ENCODE data around the gene ACTN2.

Gene ACTN2

DNA sequence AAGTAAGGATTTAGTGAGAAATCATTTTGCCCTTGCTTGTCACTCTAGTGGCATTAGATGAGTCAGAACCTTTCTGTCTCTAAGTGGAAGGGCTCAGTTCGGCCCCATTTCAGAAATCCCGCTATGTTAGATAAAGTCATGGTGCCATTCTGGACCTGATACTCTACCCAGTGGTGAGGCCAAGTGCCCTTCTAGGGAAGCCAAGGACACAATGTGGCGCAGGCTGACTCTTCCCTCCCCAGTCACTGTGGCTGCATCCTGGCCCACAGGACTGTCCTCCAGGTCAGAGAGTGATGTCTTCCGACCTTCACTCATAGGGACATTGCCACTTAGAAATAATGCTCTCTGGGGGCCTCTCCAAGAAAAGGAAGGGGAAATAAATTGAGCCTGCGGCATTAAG lies 60.5 kb downstream of the ACTN2 start:
- Histone ChIP-seq H3K36me3 (ENCODE audit: insufficient read depth, low read length) (no peaks in the 10 kb centered on the region), H3K9ac (ENCODE audit: low read depth, low read length) (no peak overlapping the region), H3K27me3 (ENCODE audit: control insufficient read depth, insufficient read depth, low read length) (no peaks in the 10 kb centered on the region)

DNA sequence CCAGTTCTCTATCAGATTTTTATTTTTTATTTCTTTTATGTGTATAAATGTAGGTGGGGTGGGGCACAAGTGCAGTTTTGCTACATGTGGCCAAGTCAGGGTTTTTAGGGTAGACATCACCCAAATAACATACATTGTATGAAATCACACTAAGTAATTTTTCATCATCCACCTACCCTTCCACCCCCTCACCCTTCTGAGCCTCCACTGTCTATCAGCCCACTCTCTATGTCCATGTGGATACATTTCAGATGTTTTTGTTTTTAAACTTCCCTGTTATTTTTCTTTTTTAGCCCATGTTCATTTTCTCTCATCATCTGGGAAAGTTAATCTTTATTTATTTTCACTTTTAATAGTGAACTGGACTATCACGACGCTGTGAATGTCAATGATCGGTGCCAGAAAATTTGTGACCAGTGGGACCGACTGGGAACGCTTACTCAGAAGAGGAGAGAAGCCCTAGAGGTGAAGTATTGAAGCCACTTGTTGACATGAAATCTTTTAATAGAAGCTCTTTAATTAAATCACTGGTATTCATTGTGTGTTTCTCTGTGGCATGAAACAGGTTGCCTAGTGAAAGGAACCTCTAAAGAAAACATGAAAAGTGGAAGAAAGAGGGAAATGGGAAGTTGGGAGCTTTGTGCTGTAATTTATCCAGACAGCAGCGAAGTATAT lies 61.1 kb downstream of the ACTN2 start:
- Histone ChIP-seq H3K27me3 (ENCODE audit: control insufficient read depth, insufficient read depth, low read length) (no peaks in the 10 kb centered on the region), H3K4me1 (ENCODE audit: control insufficient read depth, insufficient read depth, low read length) (no peaks in the 10 kb centered on the region), H3K9me3 (replicated peaks; ENCODE audit: low read length) (no peaks in the 10 kb centered on the region), H3K4me2 (ENCODE audit: low read length) (no peak overlapping the region), H3K36me3 (ENCODE audit: insufficient read depth, low read length) (no peaks in the 10 kb centered on the region), H3K9ac (ENCODE audit: low read depth, low read length) (no peak overlapping the region), H3K4me3 (ENCODE audit: low read length) (no peak overlapping the region)

More for the DNA sequence above, 60.5 kb downstream of the ACTN2 start:
- Histone ChIP-seq H3K9me3 (replicated peaks; ENCODE audit: low read length) (no peaks in the 10 kb centered on the region), H3K4me3 (ENCODE audit: low read length) (no peak overlapping the region), H3K4me1 (ENCODE audit: control insufficient read depth, insufficient read depth, low read length) (no peaks in the 10 kb centered on the region), H3K4me2 (ENCODE audit: low read length) (no peak overlapping the region)

DNA sequence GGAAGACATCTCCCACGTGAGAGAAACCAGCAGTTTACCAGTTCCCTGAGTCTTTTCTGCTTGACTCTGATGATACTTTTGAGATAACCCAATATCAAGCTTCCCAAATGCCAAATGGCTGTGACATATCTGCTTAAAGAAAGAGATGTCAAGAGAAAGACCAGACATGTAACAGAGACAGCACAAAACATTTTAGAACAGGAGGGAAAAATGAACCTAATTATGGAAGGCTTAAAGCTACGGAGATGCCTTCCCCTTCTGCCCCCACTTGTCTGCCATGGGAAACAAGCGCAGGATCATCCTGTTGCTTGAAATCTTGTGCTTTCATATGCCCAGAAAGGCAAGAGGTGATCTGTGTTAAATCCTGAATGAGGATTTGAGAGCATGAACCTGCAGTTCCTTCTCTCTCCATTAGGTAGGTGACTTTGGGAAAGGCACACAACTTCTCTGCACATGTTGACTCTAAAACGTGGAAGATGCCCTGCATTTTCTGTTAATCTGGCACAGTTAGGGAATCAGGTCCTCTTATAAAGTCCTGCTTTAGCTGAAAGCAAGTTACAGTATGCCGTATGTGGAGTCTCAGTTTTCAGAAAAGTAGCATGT lies 62.1 kb downstream of the ACTN2 start:
- Histone ChIP-seq H3K9ac (ENCODE audit: low read depth, low read length) (no peak overlapping the region), H3K36me3 (ENCODE audit: insufficient read depth, low read length) (no peaks in the 10 kb centered on the region)

DNA sequence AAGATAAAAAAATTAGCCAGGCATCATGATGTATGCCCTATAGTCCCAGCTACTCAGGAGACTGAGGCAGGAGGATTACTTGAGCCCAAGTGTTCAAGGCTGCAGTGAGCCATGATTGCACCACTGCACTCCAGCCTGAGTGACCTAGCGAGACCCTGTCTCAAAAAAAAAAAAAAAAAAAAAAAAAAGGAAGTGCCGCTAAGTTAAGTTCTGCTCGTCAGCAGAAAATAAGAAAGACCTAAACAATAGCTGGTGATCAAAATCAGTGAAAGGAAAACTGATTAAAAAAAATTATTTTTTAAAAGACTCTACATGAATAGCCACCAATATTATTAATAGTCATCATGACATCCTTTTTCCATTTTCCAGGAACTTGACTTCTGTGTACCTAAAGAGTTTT lies 64.6 kb downstream of the ACTN2 start:
- H3K9me3 ChIP-seq (replicated peaks; ENCODE audit: low read length) = no peaks in the 10 kb centered on the region
- H3K4me1 ChIP-seq (ENCODE audit: control insufficient read depth, insufficient read depth, low read length) = no peaks in the 10 kb centered on the region
- H3K36me3 ChIP-seq (ENCODE audit: insufficient read depth, low read length) = no peaks in the 10 kb centered on the region
- no peak overlapping the region for H3K4me3 ChIP-seq (ENCODE audit: low read length)
- no peaks in the 10 kb centered on the region for H3K27me3 ChIP-seq (ENCODE audit: control insufficient read depth, insufficient read depth, low read length)
- H3K9ac ChIP-seq (ENCODE audit: low read depth, low read length) = no peak overlapping the region
- H3K4me2 ChIP-seq (ENCODE audit: low read length) = no peak overlapping the region

More for the DNA sequence above, 62.1 kb downstream of the ACTN2 start:
- H3K4me3 ChIP-seq (ENCODE audit: low read length) = no peak overlapping the region
- no peaks in the 10 kb centered on the region for H3K27me3 ChIP-seq (ENCODE audit: control insufficient read depth, insufficient read depth, low read length)
- H3K9me3 ChIP-seq (replicated peaks; ENCODE audit: low read length) = no peaks in the 10 kb centered on the region
- H3K4me2 ChIP-seq (ENCODE audit: low read length) = no peak overlapping the region
- H3K4me1 ChIP-seq (ENCODE audit: control insufficient read depth, insufficient read depth, low read length) = no peaks in the 10 kb centered on the region

DNA sequence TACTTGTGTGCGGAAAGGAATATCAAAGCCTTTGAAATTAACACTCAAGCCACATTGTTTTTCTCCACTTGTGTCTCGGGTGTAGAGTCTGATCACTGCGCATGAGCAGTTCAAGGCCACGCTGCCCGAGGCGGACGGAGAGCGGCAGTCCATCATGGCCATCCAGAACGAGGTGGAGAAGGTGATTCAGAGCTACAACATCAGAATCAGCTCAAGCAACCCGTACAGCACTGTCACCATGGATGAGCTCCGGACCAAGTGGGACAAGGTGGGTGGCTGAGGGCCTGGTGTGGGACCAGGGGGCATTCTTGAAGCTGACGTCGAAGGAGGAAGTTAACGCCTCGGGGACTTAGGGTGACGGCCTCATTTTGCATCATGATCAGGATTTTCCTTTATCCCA lies 65.1 kb downstream of the ACTN2 start:
- H3K9ac ChIP-seq (ENCODE audit: low read depth, low read length) = no peak overlapping the region
- H3K36me3 ChIP-seq (ENCODE audit: insufficient read depth, low read length) = no peaks in the 10 kb centered on the region
- H3K9me3 ChIP-seq (replicated peaks; ENCODE audit: low read length) = no peaks in the 10 kb centered on the region
- no peak overlapping the region for H3K4me2 ChIP-seq (ENCODE audit: low read length)
- H3K4me1 ChIP-seq (ENCODE audit: control insufficient read depth, insufficient read depth, low read length) = no peaks in the 10 kb centered on the region
- no peak overlapping the region for H3K4me3 ChIP-seq (ENCODE audit: low read length)
- no peaks in the 10 kb centered on the region for H3K27me3 ChIP-seq (ENCODE audit: control insufficient read depth, insufficient read depth, low read length)

DNA sequence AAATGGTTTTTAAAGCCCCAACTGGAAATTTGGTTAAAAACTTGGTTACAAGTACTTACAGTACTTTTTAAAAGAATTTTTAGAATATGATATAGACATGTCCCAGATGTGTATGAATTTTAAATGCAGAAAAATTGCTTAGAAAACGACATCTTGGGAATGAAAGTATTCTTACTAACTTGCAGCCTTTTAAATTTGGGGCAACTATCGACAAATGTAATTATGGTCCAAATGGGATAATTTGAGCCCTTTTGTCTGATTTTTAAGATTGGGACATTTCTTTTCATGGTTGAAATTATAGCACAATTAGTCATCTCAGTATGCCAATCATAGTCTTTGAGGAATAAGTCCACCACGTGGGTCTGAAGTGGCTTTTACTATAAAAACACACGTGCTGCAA lies 65.6 kb downstream of the ACTN2 start:
- Histone ChIP-seq H3K4me3 (ENCODE audit: low read length) (no peak overlapping the region), H3K27me3 (ENCODE audit: control insufficient read depth, insufficient read depth, low read length) (no peaks in the 10 kb centered on the region)

DNA sequence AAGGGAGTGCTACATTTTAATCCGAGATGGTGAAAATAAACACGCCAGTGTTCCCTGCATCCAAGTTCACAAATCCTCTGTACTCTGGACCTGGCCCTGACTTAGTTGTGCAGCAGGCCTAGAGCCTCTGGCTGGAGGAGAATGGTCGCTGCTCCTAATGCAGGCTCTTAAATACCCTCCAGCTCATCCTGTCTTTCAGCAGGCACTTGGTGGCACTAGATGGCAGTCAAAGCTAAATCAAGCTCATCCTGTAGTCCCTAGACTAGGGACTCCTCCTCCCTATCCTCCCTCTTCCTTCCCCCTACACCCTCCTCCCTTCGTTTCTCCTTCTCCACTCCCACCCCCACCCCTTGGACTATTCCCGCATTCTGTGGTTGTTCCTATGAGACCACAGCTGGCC lies 67.2 kb downstream of the ACTN2 start:
- H3K9me3 ChIP-seq (replicated peaks; ENCODE audit: low read length) = no peaks in the 10 kb centered on the region
- H3K4me2 ChIP-seq (ENCODE audit: low read length) = no peak overlapping the region
- H3K36me3 ChIP-seq (ENCODE audit: insufficient read depth, low read length) = no peaks in the 10 kb centered on the region
- no peaks in the 10 kb centered on the region for H3K4me1 ChIP-seq (ENCODE audit: control insufficient read depth, insufficient read depth, low read length)
- no peak overlapping the region for H3K9ac ChIP-seq (ENCODE audit: low read depth, low read length)
- no peak overlapping the region for H3K4me3 ChIP-seq (ENCODE audit: low read length)
- H3K27me3 ChIP-seq (ENCODE audit: control insufficient read depth, insufficient read depth, low read length) = no peaks in the 10 kb centered on the region

More for the DNA sequence above, 65.6 kb downstream of the ACTN2 start:
- Histone ChIP-seq H3K9ac (ENCODE audit: low read depth, low read length) (no peak overlapping the region), H3K4me2 (ENCODE audit: low read length) (no peak overlapping the region), H3K4me1 (ENCODE audit: control insufficient read depth, insufficient read depth, low read length) (no peaks in the 10 kb centered on the region), H3K9me3 (replicated peaks; ENCODE audit: low read length) (no peaks in the 10 kb centered on the region), H3K36me3 (ENCODE audit: insufficient read depth, low read length) (no peaks in the 10 kb centered on the region)

DNA sequence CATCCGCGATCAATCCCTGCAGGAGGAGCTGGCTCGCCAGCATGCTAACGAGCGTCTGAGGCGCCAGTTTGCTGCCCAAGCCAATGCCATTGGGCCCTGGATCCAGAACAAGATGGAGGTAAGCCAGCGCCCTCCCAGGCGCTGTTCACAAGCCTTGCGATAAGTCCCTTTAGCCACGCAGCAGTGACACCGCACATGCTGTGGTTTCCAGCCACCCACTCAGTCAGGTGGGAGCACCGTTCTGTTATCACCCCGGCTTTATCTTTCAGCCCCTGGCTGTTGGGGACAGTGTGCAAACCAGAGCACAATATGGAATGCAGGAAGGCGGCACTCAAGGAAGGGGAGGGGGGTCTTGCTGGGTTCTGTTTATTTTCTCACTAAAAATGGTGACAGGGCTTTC lies 67.7 kb downstream of the ACTN2 start:
- no peak overlapping the region for H3K9ac ChIP-seq (ENCODE audit: low read depth, low read length)
- H3K36me3 ChIP-seq (ENCODE audit: insufficient read depth, low read length) = no peaks in the 10 kb centered on the region
- H3K27me3 ChIP-seq (ENCODE audit: control insufficient read depth, insufficient read depth, low read length) = no peaks in the 10 kb centered on the region
- no peaks in the 10 kb centered on the region for H3K4me1 ChIP-seq (ENCODE audit: control insufficient read depth, insufficient read depth, low read length)
- no peak overlapping the region for H3K4me3 ChIP-seq (ENCODE audit: low read length)
- H3K4me2 ChIP-seq (ENCODE audit: low read length) = no peak overlapping the region
- no peaks in the 10 kb centered on the region for H3K9me3 ChIP-seq (replicated peaks; ENCODE audit: low read length)

DNA sequence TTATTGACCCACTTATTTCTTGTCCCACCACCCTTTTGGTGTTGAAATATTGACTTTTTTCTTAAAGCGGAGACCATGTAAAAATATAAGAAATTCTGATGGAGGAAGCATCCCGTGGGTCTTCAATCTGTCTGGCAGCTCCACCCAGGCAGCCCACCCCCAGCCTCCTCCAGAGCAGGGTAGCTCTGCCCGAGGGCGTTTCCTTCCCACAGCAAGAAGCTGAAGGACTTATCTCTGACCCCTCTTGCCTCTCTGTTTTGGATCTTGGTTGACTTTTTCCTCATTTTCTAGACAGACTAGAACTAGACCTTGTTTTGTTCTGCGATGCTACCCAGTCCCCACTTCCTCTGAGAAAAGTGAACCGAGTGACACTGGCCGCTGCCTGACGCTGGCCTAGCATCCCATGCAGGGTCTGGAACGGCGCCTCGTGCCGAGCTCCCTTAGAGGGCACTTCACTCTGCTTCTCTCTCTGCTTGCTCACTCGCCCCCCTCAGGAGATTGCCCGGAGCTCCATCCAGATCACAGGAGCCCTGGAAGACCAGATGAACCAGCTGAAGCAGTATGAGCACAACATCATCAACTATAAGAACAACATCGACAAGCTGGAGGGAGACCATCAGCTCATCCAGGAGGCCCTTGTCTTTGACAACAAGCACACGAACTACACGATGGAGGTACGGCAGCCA lies 68.4 kb downstream of the ACTN2 start:
- H3K4me1 ChIP-seq (ENCODE audit: control insufficient read depth, insufficient read depth, low read length) = no peaks in the 10 kb centered on the region
- no peaks in the 10 kb centered on the region for H3K9me3 ChIP-seq (replicated peaks; ENCODE audit: low read length)
- H3K36me3 ChIP-seq (ENCODE audit: insufficient read depth, low read length) = no peaks in the 10 kb centered on the region
- no peak overlapping the region for H3K4me3 ChIP-seq (ENCODE audit: low read length)
- no peak overlapping the region for H3K9ac ChIP-seq (ENCODE audit: low read depth, low read length)
- no peak overlapping the region for H3K4me2 ChIP-seq (ENCODE audit: low read length)
- H3K27me3 ChIP-seq (ENCODE audit: control insufficient read depth, insufficient read depth, low read length) = no peaks in the 10 kb centered on the region

DNA sequence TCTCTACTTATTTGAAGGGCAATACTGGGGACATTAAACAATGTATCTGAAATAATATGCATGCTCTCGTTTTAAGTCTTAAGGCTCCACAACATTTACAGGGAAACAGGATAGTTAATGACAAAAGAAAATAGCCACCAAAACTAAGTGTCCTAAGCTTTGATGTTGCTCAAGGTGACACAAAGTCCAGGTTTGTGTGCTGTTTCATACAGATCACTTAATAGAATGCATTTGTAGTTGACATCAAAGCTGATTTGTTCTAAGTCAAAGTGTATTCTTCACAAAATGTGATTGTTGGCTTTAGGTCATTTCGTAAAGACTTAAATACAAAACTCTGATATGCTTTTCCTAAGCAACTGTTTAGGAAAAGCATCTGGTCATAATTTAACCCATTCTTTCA lies 71.3 kb downstream of the ACTN2 start:
- H3K4me1 ChIP-seq (ENCODE audit: control insufficient read depth, insufficient read depth, low read length) = no peaks in the 10 kb centered on the region
- no peak overlapping the region for H3K4me3 ChIP-seq (ENCODE audit: low read length)
- H3K4me2 ChIP-seq (ENCODE audit: low read length) = no peak overlapping the region
- no peaks in the 10 kb centered on the region for H3K27me3 ChIP-seq (ENCODE audit: control insufficient read depth, insufficient read depth, low read length)
- H3K9ac ChIP-seq (ENCODE audit: low read depth, low read length) = no peak overlapping the region
- H3K36me3 ChIP-seq (ENCODE audit: insufficient read depth, low read length) = no peaks in the 10 kb centered on the region
- no peaks in the 10 kb centered on the region for H3K9me3 ChIP-seq (replicated peaks; ENCODE audit: low read length)

DNA sequence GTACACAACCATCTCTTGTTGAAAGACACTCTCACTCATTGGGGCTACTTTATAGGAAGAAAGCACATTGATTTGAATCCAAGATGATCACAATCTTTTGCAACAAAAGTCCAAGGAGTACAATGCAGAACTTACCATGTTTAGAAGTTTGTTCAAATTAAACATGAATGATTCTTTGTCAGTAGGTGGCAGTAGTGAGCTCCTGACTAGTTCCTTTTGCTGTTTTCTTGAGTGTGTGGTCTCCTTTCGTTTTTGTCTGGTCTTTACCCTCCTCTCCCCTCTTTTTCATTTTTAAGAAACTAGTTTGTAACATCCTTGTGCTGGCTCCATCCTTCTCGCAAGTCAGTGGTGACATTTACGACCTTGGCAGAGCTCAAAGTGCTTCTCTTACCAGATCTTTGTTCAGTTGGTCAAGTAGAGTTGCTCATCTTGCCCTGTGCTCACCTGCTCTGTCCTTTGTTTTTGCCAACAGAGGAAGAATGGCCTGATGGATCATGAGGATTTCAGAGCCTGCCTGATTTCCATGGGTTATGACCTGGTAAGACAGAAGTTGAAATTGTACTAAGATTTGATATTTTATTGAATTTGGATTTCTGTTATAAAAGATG lies 73.1 kb downstream of the ACTN2 start:
- Histone ChIP-seq H3K9me3 (replicated peaks; ENCODE audit: low read length) (no peaks in the 10 kb centered on the region), H3K4me3 (ENCODE audit: low read length) (no peak overlapping the region), H3K36me3 (ENCODE audit: insufficient read depth, low read length) (no peaks in the 10 kb centered on the region), H3K4me1 (ENCODE audit: control insufficient read depth, insufficient read depth, low read length) (no peaks in the 10 kb centered on the region), H3K9ac (ENCODE audit: low read depth, low read length) (no peak overlapping the region), H3K4me2 (ENCODE audit: low read length) (peak overlapping the region; percentile 52), H3K27me3 (ENCODE audit: control insufficient read depth, insufficient read depth, low read length) (no peaks in the 10 kb centered on the region)

Measured in skeletal muscle satellite cell (primary cell).